GM21529 (cell line): ENCODE data around the gene GOLGA8Q.
"Not testable (repeated sequence)": the region's sequence is repeated elsewhere in the genome, so short reads cannot be mapped to it uniquely, and the experiment has no call there.

ENCODE experiments used
- ATAC-seq: cut with Tn5 transposase; IDR thresholded peaks from one replicate; pipeline ENCODE4 v1.9.1; 2021; ENCODE audit not compliant: unreplicated experiment

The GOLGA8Q gene

GRCh38 chr15:30551750-30552149 lies at the start of gene GOLGA8Q:
GOLGA8Q (plus strand) TSS chr15:30552050; CDS start chr15:30552078, 28 bp downstream.
- ATAC-seq: not testable (repeated sequence)

GRCh38 chr15:30502904-30503781 lies 48.7 kb upstream of the GOLGA8Q start:
- ATAC-seq: not testable (repeated sequence)

- not testable (repeated sequence) for ATAC-seq
These were observed 47.5 kb upstream of the GOLGA8Q start for GRCh38 chr15:30504162-30504843.

- ATAC-seq: not testable (repeated sequence)
These were observed 37.3 kb upstream of the GOLGA8Q start for GRCh38 chr15:30514545-30514944.

GRCh38 chr15:30523453-30524243 lies 28.2 kb upstream of the GOLGA8Q start:
- ATAC-seq: not testable (repeated sequence)

GRCh38 chr15:30525912-30526311 lies 25.9 kb upstream of the GOLGA8Q start:
- not testable (repeated sequence) for ATAC-seq

- ATAC-seq: not testable (repeated sequence)
These were observed 22.8 kb upstream of the GOLGA8Q start for GRCh38 chr15:30529049-30529448.

GRCh38 chr15:30566949-30567348 lies 15.1 kb downstream of the GOLGA8Q start:
- ATAC-seq: not testable (repeated sequence)

- ATAC-seq: not testable (repeated sequence)
These were observed 21.2 kb downstream of the GOLGA8Q start for GRCh38 chr15:30573012-30573491.

- not testable (repeated sequence) for ATAC-seq
These were observed 27.6 kb downstream of the GOLGA8Q start for GRCh38 chr15:30579394-30579970.

- ATAC-seq: not testable (repeated sequence)
These were observed 28.9 kb downstream of the GOLGA8Q start for GRCh38 chr15:30580716-30581115.

- ATAC-seq: not testable (repeated sequence)
These were observed 47.1 kb downstream of the GOLGA8Q start for GRCh38 chr15:30598953-30599352.

- not testable (repeated sequence) for ATAC-seq
These were observed 51.9 kb downstream of the GOLGA8Q start, which contains the start of gene GOLGA8H for GRCh38 chr15:30603796-30604195. GOLGA8H (plus strand) TSS chr15:30604028; CDS start chr15:30604126, 98 bp downstream.
